Measurements from ENCODE around the gene P2RY13.

P2RY13 gene

DNA sequence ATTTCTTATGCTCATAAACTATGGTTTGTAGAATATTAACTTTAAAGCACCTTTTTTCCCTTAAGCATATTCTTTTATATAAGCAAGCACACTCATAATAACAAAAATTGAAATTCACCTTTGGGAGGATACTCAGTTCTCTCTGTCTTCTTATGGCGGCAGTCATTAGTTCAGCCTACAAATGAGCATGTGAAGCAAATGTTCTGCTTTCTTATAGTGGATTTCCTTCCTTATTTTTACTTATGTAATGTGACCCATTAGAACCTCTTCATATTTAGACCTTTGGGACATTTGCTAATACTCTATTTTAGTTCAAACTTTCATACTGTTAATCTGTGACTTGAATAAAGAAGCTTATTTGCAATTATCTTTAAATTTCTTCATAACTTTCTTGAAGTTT lies at the start of gene P2RY13:
P2RY13 (minus strand) TSS at position 187 of the 400 bp plus-strand sequence; CDS start at position 166, 21 bp downstream.
- no peak for DNase-seq (ENCODE audit: low spot score)

DNA sequence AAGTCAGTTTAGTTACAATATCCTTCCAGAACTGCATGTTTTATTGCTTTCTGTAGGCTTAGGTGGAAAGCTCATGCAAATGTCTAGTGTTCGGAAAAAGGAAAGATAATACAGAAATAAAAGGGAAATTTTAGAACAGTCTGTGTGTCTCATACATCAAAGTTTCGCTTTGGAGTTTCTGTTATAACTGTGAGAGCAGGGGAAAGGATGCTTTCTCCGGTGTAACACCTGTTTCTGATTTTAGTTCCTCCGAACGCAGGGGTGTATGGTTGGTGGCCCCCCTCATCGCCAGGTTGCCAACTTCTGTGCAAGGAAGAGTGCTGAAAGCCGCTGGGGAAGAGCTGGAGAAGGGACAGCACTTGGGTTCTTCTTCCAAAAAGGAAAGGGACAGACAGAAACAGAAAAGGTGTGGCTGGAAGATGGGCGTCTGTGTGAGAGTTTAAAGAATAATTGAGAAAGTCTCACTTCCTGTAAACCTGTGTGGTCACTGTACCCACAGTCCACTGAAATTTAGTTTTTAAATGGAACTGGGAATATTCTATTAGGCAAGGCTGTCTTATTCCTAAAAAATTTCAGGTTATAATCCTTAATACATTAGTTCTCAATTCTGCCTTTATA lies 48.5 kb upstream of the P2RY13 start:
- DNase-seq (ENCODE audit: low spot score) = no peak

- DNase-seq (ENCODE audit: low spot score) = no peak
These were observed 42.9 kb upstream of the P2RY13 start for GRCh38 chr3:151372063-151372820.

GRCh38 chr3:151371526-151371925 lies 42.2 kb upstream of the P2RY13 start:
- no peak for DNase-seq (ENCODE audit: low spot score)

GRCh38 chr3:151367448-151367847 lies 38.1 kb upstream of the P2RY13 start:
- no peak for DNase-seq (ENCODE audit: low spot score)

DNA sequence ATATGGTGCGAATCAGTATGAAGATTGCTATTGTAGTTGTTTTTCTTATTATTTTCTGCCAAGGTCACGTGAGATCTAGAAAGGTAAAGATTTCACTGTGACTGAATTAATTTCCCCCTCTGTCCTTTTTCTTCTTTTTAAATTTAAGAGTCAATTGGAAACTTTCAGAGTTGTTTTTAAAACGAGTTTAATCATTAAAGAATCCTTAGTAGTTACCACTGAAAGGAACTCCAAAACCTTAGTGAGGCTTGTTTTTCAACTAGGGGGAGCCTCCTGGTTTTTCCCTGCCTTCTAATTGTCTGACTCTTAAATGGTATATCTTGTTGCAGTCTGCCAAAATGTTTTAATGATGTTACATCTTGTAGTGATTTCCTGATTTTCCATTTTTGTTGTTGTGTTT lies 37.6 kb upstream of the P2RY13 start:
- DNase-seq (ENCODE audit: low spot score) = no peak

GRCh38 chr3:151362751-151363174 lies 33.4 kb upstream of the P2RY13 start:
- DNase-seq (ENCODE audit: low spot score) = no peak

GRCh38 chr3:151357463-151357850 lies 28.1 kb upstream of the P2RY13 start:
- DNase-seq (ENCODE audit: low spot score) = no peak

DNA sequence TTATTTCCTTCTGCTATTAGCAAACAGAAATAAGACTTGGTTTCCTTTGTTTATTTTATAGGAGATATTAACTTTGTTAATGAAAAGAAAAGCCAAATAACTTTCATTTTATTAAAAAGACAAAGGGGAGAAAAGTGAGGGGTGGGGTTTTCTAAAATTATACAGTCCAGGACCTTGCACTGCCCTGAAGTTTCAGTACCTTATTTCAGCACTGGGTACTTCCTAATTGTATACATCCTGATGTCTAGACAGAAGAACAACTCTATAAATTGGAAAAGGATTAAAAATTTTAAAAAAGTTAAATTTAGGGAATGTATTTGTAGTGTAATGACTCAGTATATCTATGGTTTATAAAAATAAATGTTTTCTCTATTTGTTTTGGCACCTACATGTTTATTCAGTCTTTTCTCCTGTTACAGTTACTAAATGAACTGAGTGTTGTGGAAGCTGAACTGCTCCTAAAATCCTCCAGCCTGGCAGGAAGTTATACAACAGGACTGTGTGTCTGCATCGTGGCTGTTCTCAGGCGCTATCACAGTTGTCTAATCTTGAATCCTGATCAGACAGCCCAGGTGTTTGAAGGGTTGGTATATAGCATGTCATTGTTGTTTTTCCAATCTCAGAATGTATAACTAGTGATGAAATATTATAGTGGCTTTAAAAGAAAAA lies 27.6 kb upstream of the P2RY13 start:
- DNase-seq (ENCODE audit: low spot score) = no peak

DNA sequence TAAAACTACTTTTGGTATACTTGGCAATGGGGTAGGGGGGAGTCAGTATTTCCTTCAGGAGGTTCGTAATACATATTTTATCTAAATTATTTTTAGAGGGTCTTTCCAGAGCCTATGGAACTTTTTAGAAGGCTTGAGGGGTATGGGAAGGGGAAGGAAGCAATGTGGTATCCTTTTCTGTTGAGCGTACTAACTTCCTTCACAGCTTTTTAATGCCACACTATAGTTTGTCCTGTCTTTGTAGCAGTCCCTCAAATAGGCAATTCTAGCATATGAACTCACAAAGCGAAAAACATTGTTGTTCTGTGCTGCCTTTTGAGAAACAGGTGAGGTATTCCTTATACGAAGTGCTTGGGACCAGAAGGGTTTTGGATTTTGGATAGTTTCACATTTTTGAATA lies 22.3 kb upstream of the P2RY13 start:
- DNase-seq (ENCODE audit: low spot score) = no peak

DNA sequence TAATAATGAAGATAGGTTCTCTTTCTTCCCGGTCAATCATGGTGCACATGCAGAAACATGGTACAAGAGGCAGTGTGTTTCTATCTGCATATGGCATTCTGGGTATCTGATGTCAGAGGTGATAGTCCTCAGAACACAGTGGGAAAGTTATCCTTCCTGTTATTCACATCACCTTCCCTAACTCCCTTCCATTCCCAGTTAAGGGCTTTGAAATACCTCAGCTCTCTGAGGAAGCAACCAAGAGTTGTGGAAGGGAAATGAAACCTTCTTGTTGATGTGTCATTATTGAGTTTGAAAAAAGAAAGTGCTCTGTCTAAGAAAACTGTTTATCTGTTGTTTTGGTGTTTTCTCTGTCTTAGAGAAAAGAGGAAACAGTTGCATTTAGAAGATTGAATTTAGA lies 21.9 kb upstream of the P2RY13 start:
- no peak for DNase-seq (ENCODE audit: low spot score)

DNA sequence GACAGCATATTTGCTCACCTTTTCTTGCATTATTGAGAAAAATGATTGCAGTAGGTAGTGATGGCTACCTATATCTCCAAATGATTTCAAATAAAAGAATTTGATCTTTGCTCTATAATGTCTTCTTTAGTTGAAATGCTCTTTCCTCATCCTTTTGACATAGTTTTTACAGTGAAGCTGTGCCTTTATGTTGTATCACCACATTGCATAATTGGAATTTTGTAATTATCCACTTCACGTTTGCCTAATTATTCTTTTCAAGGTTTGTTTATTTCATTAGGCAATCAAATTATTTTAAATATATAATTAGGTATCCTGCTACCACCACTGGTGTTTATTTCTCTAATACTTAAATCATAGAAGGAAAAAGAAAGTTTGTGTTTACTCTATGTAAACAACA lies 21.3 kb upstream of the P2RY13 start:
- DNase-seq (ENCODE audit: low spot score) = no peak

GRCh38 chr3:151347432-151347831 lies 18.1 kb upstream of the P2RY13 start:
- DNase-seq (ENCODE audit: low spot score) = no peak

DNA sequence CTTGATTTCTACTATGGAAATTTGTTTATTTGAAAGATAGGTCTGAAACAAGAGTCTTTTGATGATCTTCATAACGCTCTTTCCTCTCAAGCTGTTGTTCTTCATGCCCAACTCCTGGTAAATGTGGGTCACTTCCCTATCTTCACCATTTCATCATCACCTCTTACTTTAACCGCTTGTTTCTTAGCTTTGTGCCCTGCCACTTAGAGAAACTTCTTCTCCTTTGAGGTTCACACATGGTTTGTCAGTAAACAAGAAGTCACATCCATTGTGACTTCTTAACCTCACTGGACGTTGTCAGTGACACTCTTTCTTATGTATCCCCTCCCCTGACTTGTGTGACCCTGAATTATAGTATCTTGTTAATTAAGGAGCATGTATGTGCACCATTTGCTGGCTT lies 16.9 kb upstream of the P2RY13 start:
- DNase-seq (ENCODE audit: low spot score) = no peak

GRCh38 chr3:151345859-151346258 lies 16.5 kb upstream of the P2RY13 start:
- no peak for DNase-seq (ENCODE audit: low spot score)

DNA sequence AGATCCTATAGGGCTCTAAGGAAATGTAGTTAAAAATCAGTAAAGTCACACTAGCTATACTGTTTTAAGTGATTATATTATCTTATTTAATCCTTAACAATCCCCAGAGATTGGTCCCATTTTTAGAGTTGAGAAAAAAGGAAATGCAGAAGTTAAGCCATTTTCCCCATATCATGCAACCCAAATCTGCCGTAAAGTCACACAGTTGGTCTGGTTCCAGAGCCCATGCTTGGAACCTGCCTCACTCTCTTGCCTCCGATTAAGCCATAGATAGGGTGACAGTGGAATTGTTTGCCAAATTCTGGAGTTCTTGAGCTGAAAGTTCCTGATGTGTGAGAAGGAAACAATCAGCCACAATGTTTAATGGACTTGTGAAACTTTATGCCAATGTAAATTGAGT lies 2.3 kb upstream of the P2RY13 start:
- DNase-seq (ENCODE audit: low spot score) = no peak

DNA sequence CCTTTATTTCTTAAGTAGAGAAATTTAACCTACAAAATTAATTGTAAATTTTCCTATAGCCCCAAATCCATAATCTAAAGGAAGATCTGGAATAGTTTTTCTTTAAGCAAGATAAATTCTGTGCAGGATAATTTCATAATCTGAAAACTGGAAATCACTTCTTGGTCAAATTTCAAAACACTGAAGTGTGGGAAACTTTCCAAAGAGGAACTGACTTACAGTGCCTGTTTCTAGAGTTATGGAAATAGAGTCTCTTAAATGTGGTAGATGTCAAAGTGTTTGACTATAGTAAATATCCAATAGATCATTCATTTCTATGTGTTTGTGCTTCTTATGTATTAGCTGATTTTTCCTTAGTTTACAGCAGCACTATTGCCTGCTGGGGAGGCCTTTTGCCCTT lies 1.6 kb upstream of the P2RY13 start:
- no peak for DNase-seq (ENCODE audit: low spot score)

GRCh38 chr3:151330379-151330778 lies 1.0 kb upstream of the P2RY13 start:
- no peak for DNase-seq (ENCODE audit: low spot score)

DNA sequence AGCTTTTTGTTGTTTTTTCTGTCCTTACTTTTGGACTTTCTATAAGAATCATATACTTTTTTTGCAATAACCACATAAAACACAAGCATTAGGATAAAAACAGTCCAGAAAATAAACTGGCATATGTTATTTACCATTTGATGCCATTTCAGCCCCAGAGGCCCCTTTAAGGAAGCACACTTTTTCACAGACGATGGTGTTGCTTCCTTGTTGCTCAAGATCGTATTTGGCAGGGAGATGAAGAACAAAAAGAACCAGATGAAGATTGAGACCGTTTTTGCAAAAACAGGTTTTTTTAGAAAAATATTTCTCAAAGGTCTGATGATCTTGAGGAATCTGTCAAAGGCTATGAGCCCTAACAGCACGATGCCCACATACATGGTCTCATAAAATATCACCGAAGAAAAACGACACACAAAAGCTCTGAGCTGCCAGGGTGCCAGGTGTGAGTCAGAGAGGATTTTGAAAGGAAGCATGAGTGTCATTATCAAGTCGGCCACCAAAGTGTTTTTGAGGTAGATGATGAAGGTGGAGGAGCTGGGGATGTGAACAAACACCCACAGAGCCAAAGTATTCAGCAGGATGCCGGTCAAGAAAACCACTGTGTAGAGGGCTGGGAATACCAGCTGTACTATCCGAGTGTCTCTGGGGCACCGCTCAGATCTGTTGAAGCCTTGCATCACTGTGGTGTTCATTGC lies 902 bp downstream of the P2RY13 start:
- DNase-seq (ENCODE audit: low spot score) = peak; percentile 48

DNA sequence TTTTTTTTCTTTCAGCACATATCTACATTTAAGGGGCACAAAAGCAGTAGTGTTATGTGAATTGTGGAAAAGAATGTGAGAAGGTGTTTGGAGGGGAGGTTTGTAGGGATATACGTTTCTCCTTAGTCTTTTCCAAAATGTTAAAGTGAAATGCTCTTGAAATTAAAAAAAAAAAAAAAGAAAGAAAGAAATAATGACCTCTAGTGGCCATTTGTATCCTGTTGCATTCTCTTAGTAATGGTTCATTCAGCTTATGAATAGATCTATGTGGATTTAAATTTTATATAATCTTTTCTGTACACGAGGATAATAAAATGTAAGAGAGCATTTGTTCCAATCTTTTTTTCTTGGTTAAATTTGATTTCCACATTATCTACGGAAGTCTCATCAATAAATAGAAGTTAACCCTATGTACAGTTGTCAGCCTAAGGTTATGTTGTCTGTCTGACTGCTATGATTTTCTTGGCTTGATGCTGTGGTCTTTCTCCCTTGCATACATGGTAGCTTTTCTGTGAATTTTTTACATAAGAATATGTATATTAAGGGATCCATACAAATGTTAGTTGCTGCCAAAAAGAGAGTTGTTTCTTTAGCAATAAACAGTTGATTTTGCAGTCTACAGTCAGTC lies 1.7 kb downstream of the P2RY13 start:
- peak; percentile 31 for DNase-seq (ENCODE audit: low spot score)

- no peak for DNase-seq (ENCODE audit: low spot score)
These were observed 6.8 kb downstream of the P2RY13 start for GRCh38 chr3:151322511-151322910.

DNA sequence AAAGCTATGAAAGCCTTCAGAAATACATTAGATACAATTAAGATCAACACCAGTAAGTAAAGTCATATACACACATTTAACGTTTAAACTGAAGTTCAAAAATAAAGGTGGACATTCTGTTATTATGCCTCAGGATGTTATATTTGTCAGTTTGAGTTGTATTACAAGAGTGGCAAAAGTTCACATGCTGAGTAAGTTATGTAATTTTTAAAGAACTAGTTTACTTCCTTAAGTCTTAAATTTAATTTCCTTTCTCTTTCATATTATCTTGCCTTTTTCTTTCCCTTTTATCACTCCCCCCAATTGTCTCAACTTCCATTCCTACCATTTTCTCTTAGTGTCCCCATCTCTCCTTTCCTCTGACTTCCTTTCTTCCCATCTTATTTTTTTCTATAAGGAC lies 7.8 kb downstream of the P2RY13 start:
- DNase-seq (ENCODE audit: low spot score) = no peak
